Mesendoderm (in vitro differentiated cells): Measurements from ENCODE around the gene PLD5.

Experiments used
- DNase-seq: peaks from one replicate; pipeline ENCODE4 v3.0.0; 2013
- H2AK5ac ChIP-seq: 2 replicates; pipeline ENCODE4 v1.6.1; 2013; ENCODE audit warnings: low read length, inconsistent platforms
- H2BK120ac ChIP-seq: 2 replicates; pipeline ENCODE4 v1.6.1; 2013; ENCODE audit warnings: low read depth, mild to moderate bottlenecking, low read length, moderate library complexity, mixed read lengths
- H2BK15ac ChIP-seq: replicated peaks from 2 replicates; pipeline ENCODE4 v1.6.1; 2013; ENCODE audit warnings: low read depth, mild to moderate bottlenecking, moderate library complexity
- H2BK5ac ChIP-seq: 2 replicates; pipeline ENCODE4 v1.6.1; 2013; ENCODE audit warnings: low read length, inconsistent platforms
- H3K18ac ChIP-seq: 2 replicates; pipeline ENCODE4 v1.6.1; 2013; ENCODE audit warnings: mild to moderate bottlenecking, low read length, mixed read lengths
- H3K23ac ChIP-seq: one replicate; pipeline ENCODE4 v1.6.1; 2013; ENCODE audit warnings: low read length
- H3K27ac ChIP-seq: 2 replicates; pipeline ENCODE4 v1.5.1; 2013; ENCODE audit warnings: low read depth, mild to moderate bottlenecking, inconsistent platforms, low read length, moderate library complexity
- H3K27me3 ChIP-seq: 2 replicates; pipeline ENCODE4 v1.6.1; 2013; ENCODE audit warnings: low read length, control low read depth, mild to moderate bottlenecking, inconsistent platforms; ENCODE audit not compliant: insufficient read depth, poor library complexity
- H3K36me3 ChIP-seq: 2 replicates; pipeline ENCODE4 v1.6.1; 2013; ENCODE audit warnings: low read length, inconsistent platforms; ENCODE audit not compliant: control insufficient read depth, insufficient read depth
- H3K4ac ChIP-seq: one replicate; pipeline ENCODE4 v1.6.1; 2013; ENCODE audit warnings: low read depth, mild to moderate bottlenecking, low read length, moderate library complexity
- H3K4me1 ChIP-seq: 2 replicates; pipeline ENCODE4 v1.6.1; 2013; ENCODE audit warnings: low read depth, low read length, inconsistent platforms; ENCODE audit not compliant: control insufficient read depth
- H3K4me2 ChIP-seq: 2 replicates; pipeline ENCODE4 v1.6.1; 2013; ENCODE audit warnings: low read length
- H3K4me3 ChIP-seq: 2 replicates; pipeline ENCODE4 v1.5.1; 2013; ENCODE audit warnings: mild to moderate bottlenecking, low read length
- H3K56ac ChIP-seq: one replicate; pipeline ENCODE4 v1.6.1; 2013; ENCODE audit warnings: low read length
- H3K79me1 ChIP-seq: 2 replicates; pipeline ENCODE4 v1.6.1; 2013; ENCODE audit warnings: low read length, inconsistent platforms
- H3K79me2 ChIP-seq: 2 replicates; pipeline ENCODE4 v1.6.1; 2013; ENCODE audit warnings: mild to moderate bottlenecking, low read length; ENCODE audit not compliant: control insufficient read depth, insufficient read depth
- H3K9ac ChIP-seq: 2 replicates; pipeline ENCODE4 v1.6.1; 2013; ENCODE audit warnings: low read length, inconsistent platforms
- H4K5ac ChIP-seq: one replicate; pipeline ENCODE4 v1.6.1; 2013; ENCODE audit warnings: low read length
- H4K8ac ChIP-seq: one replicate; pipeline ENCODE4 v1.6.1; 2013; ENCODE audit warnings: low read depth, mild to moderate bottlenecking, control low read depth, low read length, moderate library complexity
- WGBS: extraction: QIAGEN DNeasy Blood & Tissue Kit; methylation state at CpG from one replicate; pipeline ENCODE4 v1.1.7; 2013; ENCODE audit warnings: low lambda C conversion rate, missing lambda C conversion rate; ENCODE audit not compliant: insufficient coverage; ENCODE audit errors: extremely low coverage; 5-methylcytosine and 5-hydroxymethylcytosine counted together

PLD5 gene

DNA sequence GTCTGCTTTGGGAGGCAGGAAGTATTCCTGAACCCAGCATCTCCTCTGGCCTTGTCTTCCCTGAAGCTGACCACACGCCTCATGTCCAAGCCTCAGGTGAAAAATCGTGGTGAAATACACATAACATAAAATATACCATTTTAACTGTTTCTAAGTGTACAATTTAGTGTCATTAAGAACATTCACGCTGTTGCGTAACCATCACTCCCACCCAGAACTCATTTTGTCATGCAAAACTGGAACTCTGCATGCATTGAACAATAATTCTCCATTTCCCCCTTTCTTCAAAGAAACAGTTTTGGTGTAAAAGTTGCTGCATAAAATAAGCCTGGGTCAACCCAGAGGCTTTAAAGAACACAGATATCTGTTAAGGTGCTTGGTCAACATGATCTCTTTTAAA is 93.5 kb downstream of the PLD5 start:
- H3K4me3 ChIP-seq, result no peak overlapping the region
- no peak overlapping the region for H3K27ac ChIP-seq
- no peak overlapping the region for H2BK5ac ChIP-seq
- H3K18ac ChIP-seq, result no peak overlapping the region
- H3K27me3 ChIP-seq, result no peaks in the 10 kb centered on the region
- H3K79me1 ChIP-seq, result no peaks in the 10 kb centered on the region
- no peaks in the 10 kb centered on the region for H3K79me2 ChIP-seq
- no peak overlapping the region for H3K56ac ChIP-seq
- H3K4ac ChIP-seq, result no peak overlapping the region
- H3K9ac ChIP-seq, result no peak overlapping the region
- H3K23ac ChIP-seq, result no peak overlapping the region
- H4K8ac ChIP-seq, result no peak overlapping the region
- H2AK5ac ChIP-seq, result no peak overlapping the region
- DNase-seq, result no peak
- no peak overlapping the region for H4K5ac ChIP-seq
- no peak overlapping the region for H3K4me2 ChIP-seq
- no CpG with 5 or more reads among the region's 4 CpGs for WGBS
- H2BK120ac ChIP-seq, result no peak overlapping the region
- H3K4me1 ChIP-seq, result no peaks in the 10 kb centered on the region
- no peak overlapping the region for H2BK15ac ChIP-seq
- H3K36me3 ChIP-seq, result no peaks in the 10 kb centered on the region

DNA sequence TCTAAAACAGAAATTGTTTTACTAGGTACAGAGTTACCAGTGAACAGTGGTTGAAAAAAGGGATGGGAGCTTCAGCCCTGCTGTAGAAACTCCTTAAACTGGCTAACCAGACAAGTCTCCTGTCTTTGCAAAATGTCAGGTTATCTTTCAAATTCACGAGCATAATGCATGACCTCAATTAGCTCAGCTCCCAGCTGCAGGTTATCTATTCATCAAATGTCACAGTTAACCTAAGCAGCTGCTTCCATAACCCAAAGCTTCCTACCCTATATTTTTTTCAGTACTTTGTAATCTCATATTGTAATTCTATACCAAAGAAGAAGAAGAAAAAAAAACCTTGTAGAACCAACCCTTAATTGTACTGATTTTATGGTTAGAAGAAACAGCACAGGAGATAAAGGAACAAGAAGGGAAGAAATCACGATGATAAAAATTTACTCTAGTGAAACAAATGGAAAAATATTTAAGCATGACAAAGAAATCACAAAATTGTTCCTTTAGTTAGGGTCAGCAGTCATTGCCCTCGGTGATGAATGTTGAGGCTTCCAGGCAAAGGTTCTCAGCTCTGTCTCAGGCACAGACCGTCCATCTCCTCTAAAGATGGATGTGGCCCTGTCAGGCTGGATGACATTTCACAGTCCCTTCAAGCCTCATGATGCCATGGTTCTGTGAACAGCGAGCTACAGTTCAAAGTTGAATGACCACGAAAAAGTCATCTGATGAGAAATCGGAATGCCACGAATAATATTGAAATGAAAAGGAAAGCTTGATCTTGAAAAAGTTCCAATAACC is 95.9 kb downstream of the PLD5 start:
- DNase-seq, result no peak
- Histone ChIP-seq H3K27ac (no peak overlapping the region), H3K79me1 (no peaks in the 10 kb centered on the region), H4K5ac (no peak overlapping the region), H3K18ac (no peak overlapping the region), H2AK5ac (no peak overlapping the region), H2BK5ac (no peak overlapping the region), H3K4me1 (no peaks in the 10 kb centered on the region), H3K4me2 (no peak overlapping the region), H3K56ac (no peak overlapping the region), H3K4ac (no peak overlapping the region), H3K36me3 (no peaks in the 10 kb centered on the region), H4K8ac (no peak overlapping the region), H2BK120ac (no peak overlapping the region), H3K4me3 (no peak overlapping the region), H3K79me2 (no peaks in the 10 kb centered on the region), H2BK15ac (no peak overlapping the region), H3K27me3 (no peaks in the 10 kb centered on the region), H3K23ac (no peak overlapping the region), H3K9ac (no peak overlapping the region)
- WGBS, result no CpG with 5 or more reads among the region's 8 CpGs

DNA sequence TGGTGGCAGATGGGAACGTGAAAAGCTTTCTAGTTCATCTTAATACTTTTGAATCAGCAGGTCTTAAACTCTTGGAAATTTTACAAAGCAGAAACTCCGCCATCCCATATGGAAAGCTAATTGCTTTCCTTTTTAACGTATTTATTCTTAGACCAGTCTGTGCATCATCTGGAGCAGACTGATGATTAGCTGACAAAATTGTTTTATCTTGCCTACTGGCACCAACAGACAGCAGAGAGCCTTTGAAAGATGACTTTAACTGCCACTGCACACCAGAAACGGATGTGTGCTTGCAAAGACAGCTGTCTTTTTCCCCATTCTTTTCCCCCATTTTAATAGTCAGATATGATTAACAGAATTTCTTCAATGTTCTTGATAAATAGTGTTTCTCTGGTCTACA is 97.0 kb downstream of the PLD5 start:
- Histone ChIP-seq H4K8ac (no peak overlapping the region), H3K79me2 (no peaks in the 10 kb centered on the region), H3K27me3 (no peaks in the 10 kb centered on the region), H3K79me1 (no peaks in the 10 kb centered on the region), H3K4me1 (no peaks in the 10 kb centered on the region), H2BK120ac (no peak overlapping the region), H3K9ac (no peak overlapping the region), H3K27ac (no peak overlapping the region), H2AK5ac (no peak overlapping the region), H3K18ac (no peak overlapping the region), H3K36me3 (no peaks in the 10 kb centered on the region), H2BK5ac (no peak overlapping the region), H3K23ac (no peak overlapping the region), H3K4ac (no peak overlapping the region), H3K4me3 (no peak overlapping the region), H3K4me2 (no peak overlapping the region), H3K56ac (no peak overlapping the region), H2BK15ac (no peak overlapping the region), H4K5ac (no peak overlapping the region)
- DNase-seq, result no peak
- no CpG with 5 or more reads among the region's 4 CpGs for WGBS

DNA sequence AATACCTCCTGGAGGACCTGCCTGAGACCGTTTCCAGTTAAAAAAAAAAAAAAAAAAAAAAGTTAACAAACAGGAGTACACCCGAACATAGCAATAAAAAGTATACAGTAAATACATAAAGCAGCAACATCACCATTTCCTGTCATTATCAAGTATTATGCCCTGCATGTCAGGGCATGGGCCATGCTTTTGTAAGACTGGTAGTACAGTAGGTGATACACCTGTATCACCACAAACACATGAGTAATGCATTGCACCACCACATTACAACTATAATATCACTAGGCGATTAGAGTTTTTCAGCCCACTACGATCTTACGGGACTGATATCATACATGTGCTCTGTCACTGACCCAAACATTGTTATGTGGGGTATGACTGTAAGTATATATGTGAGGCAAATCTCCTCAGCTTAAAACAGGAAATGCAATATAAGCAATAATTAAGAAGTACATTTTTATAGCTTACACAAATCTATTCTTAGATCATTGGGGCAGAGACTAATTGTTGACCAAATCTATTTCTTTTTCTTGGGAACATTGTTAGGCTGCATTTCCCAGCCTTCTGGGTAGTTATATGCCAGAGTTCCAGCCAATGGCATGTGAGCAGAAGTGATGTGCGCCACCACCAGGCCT is 98.1 kb downstream of the PLD5 start:
- H3K18ac ChIP-seq, result no peak overlapping the region
- no peak for DNase-seq
- WGBS, result no CpG with 5 or more reads among the region's 6 CpGs
- no peak overlapping the region for H2AK5ac ChIP-seq
- H3K79me1 ChIP-seq, result no peaks in the 10 kb centered on the region
- H3K27me3 ChIP-seq, result no peaks in the 10 kb centered on the region
- no peaks in the 10 kb centered on the region for H3K4me1 ChIP-seq
- no peak overlapping the region for H3K4me3 ChIP-seq
- no peak overlapping the region for H3K56ac ChIP-seq
- no peak overlapping the region for H2BK120ac ChIP-seq
- H4K8ac ChIP-seq, result no peak overlapping the region
- H3K4ac ChIP-seq, result no peak overlapping the region
- no peaks in the 10 kb centered on the region for H3K79me2 ChIP-seq
- no peak overlapping the region for H2BK15ac ChIP-seq
- H3K4me2 ChIP-seq, result no peak overlapping the region
- no peak overlapping the region for H4K5ac ChIP-seq
- no peak overlapping the region for H2BK5ac ChIP-seq
- no peak overlapping the region for H3K27ac ChIP-seq
- H3K36me3 ChIP-seq, result no peaks in the 10 kb centered on the region
- H3K23ac ChIP-seq, result no peak overlapping the region
- H3K9ac ChIP-seq, result no peak overlapping the region

DNA sequence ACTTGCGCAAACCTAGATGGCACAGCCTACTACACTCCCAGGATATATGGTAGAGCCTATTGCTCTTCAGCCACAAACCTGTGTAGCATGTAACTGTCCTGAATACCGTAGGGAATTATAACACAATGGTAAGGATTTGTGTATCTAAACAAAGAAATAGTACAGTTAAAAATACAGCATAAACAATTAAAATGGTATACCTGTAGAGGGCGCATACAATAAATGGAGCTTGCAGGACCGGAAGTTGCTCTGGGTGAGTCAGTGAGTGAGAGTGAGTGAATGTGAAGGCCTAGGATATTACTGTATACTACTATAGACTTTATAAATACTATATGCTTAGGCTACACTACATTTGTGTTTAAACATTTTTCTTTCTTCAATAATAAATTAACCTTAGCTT is 99.3 kb downstream of the PLD5 start:
- no peak overlapping the region for H3K56ac ChIP-seq
- no peaks in the 10 kb centered on the region for H3K79me2 ChIP-seq
- H2AK5ac ChIP-seq, result no peak overlapping the region
- no peak overlapping the region for H3K23ac ChIP-seq
- H3K36me3 ChIP-seq, result no peaks in the 10 kb centered on the region
- H3K9ac ChIP-seq, result no peak overlapping the region
- H3K79me1 ChIP-seq, result no peaks in the 10 kb centered on the region
- WGBS, result no CpG with 5 or more reads among the region's 4 CpGs
- H4K8ac ChIP-seq, result no peak overlapping the region
- DNase-seq, result no peak
- H3K18ac ChIP-seq, result no peak overlapping the region
- H3K4me3 ChIP-seq, result no peak overlapping the region
- H2BK5ac ChIP-seq, result no peak overlapping the region
- no peak overlapping the region for H3K27ac ChIP-seq
- no peak overlapping the region for H2BK15ac ChIP-seq
- H4K5ac ChIP-seq, result no peak overlapping the region
- no peak overlapping the region for H2BK120ac ChIP-seq
- H3K4me1 ChIP-seq, result no peaks in the 10 kb centered on the region
- H3K4me2 ChIP-seq, result no peak overlapping the region
- H3K4ac ChIP-seq, result no peak overlapping the region
- H3K27me3 ChIP-seq, result no peaks in the 10 kb centered on the region
